ENCODE data around the gene DENND6A.
"Not testable (repeated sequence)": the region's sequence is repeated elsewhere in the genome, so short reads cannot be mapped to it uniquely, and the experiment has no call there.

The DENND6A gene, protein sequence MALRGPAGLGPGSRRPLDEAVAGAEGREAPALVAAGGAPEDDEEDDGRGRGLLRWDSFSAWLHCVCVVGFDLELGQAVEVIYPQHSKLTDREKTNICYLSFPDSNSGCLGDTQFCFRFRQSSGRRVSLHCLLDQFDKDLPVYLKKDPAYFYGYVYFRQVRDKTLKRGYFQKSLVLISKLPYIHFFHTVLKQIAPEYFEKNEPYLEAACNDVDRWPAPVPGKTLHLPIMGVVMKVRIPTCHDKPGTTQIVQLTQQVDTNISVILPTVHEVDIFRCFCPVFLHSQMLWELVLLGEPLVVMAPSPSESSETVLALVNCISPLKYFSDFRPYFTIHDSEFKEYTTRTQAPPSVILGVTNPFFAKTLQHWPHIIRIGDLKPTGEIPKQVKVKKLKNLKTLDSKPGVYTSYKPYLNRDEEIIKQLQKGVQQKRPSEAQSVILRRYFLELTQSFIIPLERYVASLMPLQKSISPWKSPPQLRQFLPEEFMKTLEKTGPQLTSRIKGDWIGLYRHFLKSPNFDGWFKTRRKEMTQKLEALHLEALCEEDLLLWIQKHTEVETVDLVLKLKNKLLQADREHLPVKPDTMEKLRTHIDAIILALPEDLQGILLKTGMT

DNA sequence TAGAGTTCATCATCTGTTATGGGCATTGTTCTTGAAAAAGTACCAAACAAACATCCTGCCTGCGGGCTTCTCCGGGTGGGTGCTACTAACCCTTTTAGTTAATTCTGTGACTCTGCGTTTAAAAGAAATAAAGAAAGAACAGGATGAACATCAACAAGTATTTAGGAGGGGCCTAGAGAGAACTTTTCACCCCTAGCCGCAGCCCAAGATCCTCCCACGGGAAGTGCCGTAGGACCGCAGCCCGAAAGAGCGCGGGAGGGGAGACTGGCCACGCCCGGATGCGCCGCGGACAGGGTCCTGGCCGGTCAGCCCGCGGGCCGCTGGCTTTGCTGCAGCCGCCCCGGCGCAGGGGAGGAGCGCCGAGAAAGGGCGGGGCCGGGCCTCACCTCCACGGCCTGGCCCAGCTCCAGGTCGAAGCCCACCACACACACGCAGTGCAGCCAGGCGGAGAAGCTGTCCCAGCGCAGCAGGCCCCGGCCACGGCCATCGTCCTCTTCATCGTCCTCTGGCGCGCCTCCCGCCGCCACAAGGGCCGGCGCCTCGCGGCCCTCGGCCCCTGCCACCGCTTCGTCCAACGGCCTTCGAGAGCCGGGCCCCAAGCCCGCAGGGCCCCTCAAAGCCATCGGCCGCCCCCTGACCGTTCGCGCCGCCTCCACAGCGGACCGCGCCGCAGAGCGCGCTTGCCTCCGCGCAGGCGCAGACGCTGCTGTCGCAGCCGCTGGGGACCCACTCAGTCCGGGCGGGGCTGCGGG lies at the start of gene DENND6A:
TSS of gene DENND6A (minus strand) at position 682 of the 752 bp plus-strand sequence. CDS start at position 623, 59 bp downstream.
- peak; percentile 95 for DNase-seq (ENCODE audit: low read depth in 2 of 2)

DNA sequence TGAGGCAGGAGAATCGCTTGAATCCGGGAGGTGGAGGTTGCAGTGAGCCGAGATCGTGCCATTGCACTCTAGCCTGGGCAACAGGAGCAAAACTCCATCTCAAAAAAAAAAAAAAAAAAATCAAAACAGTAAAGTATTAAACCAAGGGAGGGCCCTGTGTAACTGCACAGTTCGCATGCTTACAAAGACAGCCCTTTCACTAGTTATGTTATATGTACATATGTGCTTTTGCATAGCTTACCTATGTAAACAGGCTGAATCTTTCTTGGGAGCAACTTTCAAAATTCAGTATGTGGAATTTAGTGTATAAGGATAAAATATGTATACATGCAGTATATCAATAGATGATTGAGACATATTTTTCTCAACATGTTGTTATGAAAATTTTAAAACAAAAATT lies 47.1 kb upstream of the DENND6A start:
- no peak for DNase-seq (ENCODE audit: low read depth in 2 of 2)

DNA sequence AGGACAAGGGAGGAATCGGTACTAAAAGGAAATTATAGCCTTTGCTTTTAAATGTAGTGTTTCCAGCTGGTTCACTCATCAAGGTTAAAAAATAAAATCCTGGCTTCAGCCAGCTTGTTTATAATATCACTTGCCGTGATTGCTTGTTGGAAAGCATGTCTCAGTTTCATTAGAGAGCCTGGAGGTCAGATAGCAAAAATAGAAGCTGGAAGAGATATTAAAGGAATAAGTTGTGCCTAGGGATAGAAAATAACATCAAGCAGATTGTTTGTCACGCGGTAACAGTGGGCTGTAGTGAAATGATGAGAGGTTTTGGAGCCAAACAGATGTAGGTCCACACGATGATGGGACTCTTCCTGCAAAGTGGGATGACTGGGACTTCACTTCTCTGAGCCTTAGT lies 45.5 kb upstream of the DENND6A start:
- DNase-seq (ENCODE audit: low read depth in 2 of 2), result no peak

DNA sequence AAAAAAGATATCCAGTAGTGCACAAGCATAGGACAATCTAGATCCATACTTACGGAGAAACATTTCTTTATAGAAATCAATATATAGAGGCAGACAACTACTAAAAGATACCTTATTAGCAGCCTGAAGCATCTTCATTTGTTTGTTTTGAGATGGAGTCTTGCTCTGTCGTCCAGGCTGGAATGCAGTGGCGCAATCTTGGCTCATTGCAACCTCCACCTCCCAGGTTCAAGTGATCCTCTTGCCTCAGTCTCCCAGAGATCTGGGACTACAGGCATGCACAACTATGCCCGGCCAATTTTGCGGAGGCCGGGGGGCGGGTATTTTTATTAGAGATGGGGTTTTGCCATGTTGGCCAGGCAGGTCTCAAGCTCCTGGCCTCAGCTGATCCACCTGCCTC lies 45.0 kb upstream of the DENND6A start:
- no peak for DNase-seq (ENCODE audit: low read depth in 2 of 2)

DNA sequence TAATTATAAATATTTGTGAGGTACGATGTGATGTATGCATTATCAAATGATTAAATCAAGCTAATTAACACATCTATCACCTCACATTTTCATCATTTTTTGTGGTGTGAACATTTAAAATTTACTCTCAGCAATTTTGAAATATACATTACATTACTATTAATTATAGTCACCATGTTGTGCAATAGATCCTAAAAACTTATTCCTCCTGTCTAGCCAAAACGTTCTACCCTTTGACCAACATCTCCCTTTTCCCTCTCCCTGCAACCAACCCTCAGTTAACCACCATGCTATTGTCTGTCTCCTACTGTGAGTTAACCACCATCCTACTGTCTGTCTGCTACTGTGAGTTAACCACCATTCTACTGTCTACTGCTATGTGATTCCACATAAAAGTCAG lies 42.5 kb upstream of the DENND6A start:
- DNase-seq (ENCODE audit: low read depth in 2 of 2), result no peak

DNA sequence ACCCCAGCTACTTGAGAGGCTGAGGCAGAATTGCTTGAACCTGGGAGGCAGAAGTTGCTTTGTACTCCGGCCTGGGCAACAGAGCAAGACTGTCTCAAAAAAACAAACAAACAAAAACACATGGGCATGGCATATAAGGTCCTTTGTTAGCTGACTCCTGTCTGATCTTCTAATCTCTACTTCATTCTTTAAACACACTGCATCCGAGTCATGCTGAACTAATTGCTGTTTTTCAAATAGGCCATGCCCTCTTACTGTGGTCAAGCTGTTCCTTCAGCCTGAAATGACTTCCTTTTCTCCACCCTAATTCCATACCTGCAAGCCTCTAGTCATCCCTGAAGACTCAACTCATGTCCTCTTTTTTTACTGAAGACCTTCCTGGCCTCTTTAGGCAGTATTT lies 40.9 kb upstream of the DENND6A start:
- DNase-seq (ENCODE audit: low read depth in 2 of 2), result no peak

DNA sequence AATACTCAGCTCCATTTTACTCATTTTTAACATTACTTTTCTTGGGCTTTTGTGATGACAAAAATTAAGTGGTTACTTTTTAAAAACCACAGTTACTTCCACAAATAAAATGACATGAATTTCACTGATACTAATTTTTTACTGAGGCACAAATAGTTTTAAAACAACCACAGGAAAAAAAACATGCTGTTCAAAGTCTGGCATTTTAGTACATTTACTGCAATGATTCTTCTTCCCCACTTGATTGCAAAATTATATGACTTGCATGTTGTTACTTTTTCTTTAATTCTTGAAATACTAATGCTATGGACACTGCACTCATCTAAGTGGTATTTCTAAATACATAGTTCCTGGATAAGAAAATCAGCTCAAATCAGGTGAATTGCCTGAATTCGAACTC lies 38.4 kb upstream of the DENND6A start:
- no peak for DNase-seq (ENCODE audit: low read depth in 2 of 2)

DNA sequence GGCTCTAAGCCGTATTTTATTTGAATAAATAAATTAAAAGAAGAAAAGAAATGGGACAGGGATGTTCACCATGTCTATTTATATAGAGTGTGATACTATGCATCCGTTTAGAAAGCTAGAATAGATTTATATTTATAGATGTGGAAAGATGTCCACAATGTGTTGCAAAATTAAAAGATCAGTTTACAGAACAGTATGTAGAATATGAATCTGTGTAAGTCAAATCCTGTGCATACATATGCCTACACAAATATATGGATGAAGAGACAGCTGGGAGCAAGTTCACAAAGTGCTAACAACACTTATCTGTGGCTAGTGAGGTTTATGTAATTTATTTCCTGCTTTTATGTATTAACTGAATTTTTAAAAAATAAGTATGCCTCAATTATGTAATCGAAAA lies 37.8 kb upstream of the DENND6A start:
- DNase-seq (ENCODE audit: low read depth in 2 of 2), result no peak

DNA sequence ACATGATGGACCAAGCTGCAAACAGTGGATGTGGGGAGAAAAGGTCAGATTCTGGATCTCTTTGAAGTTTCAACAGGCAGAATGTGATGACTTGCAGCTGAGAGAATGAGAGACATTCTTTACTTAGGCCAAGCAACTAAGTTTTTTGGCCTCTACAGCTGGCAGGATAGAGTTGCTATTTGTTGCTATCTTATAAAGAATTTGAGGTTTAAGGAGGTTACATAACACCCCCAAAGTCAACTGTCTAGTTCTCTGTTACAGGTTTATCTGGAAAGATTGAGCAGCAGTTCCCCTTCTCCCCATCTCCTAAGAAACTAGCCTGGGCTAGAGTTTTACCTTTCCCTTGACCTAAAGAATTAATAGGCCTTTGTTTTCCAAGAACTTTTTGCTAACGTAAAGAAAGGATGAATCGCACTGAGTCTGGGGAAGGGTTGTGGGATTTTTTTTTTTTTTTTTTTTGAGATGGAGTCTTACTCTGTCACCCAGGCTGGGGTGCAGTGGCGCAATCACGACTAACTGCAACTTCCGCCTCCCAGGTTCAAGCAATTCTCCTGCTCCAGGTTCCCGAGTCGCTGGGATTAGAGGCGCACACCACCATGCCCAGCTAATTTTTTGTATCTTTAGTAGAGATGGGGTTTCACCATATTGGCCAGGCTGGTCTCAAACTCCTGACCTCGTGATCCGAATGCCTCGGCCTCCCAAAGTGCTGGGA lies 36.6 kb upstream of the DENND6A start:
- no peak for DNase-seq (ENCODE audit: low read depth in 2 of 2)

DNA sequence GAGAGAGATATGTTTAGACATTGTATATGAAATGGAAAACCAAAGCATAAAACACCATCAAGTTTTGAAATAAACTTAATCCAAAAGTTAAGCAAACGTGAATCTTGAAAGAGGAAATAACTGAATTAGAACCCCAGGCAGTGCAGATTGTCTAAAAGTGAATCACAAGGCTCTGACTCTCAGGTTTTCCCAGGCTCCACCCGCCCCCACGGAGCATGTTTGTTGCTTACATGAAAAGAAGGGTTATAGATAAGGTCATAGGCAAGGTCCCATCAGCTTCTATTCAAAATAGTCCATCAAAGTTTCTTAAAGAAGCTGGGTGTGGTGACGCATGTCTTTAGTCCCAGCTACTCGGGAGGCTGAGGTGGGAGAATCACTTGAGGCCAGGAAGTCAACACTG lies 34.2 kb upstream of the DENND6A start:
- DNase-seq (ENCODE audit: low read depth in 2 of 2), result no peak

DNA sequence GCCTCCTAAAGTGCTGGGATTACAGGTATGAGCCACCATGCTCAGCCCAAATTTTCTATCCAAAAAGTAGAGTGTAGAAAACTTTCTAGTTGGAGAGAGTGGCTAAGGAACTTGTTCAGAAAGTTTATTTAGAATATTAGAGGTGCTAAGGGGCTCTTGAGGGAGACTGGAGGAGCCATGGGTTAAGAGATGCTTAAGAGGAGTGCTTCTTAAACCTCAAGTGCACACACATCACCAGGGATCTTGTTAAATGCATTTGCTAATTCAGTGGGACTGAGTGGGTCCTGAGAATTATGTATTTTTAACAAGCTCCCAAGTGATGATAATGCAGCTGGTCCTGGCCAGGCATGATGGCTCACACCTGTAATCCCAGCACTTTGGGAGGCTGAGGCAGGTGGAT lies 33.5 kb upstream of the DENND6A start:
- DNase-seq (ENCODE audit: low read depth in 2 of 2), result no peak

DNA sequence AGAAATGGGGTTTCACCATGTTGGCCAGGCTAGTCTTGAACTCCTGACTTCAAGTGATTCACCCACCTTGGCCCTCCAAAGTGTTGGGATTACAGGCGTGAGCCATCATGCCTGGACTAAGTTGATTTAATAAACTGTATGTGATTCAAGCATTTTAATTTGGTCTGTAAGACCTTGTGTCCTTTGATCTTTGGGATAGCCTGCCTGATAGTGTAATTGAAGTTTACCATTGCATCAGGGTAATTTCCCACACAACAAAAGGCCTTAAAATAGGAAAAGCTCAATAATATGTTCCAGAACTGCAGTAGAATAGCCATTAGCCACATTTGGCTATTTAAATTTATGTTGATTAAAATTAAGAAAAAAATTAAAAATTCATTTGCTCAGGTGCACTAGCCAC lies 25.2 kb upstream of the DENND6A start:
- no peak for DNase-seq (ENCODE audit: low read depth in 2 of 2)

DNA sequence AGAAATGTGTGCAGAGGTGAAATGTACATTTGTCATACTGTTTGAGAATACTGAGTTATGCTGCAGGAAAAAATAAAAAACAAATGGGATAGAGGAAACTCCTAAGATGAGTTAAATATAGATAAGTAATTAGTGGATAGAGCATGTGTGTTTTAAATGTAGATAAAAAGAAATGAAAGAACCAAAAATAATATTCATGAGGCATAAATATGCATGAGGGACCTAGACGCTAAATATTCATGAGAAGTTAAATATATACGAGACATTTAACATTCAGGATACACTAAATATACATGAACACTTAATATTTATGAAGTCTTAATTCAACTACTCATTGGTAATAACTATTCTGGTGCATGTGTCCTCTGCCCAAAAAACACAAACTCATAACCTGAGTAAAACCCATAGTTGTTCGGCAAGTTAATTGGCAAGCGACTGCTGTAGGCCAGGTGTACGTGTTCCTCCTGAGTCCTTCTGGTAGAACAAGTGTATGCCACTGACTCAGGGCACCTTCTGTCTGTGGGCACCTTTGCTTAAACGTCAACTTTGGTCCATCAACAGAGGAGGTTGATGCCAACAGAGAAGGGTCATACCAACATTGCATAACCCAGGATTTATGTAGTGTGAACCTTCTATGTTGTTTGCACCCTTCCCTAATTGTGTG lies 24.5 kb upstream of the DENND6A start:
- no peak for DNase-seq (ENCODE audit: low read depth in 2 of 2)

DNA sequence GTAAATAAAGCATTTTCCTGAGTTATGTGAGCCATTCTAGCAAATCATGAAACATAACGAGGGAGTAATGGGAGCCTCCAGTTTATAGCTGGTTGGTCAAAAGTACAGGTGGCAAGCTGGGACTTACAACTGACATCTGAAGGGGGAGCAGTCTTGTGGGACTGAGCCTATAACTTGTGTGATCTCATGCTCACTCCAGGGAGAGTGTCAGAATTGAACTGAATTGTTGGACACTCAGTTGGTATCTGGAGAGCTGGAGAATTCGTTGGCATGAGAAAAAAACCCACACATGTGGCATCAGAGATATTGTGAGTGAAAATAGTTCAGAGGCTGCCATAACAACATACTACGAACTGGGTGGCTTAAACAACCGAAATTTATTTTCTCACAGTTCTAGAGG lies 22.8 kb upstream of the DENND6A start:
- DNase-seq (ENCODE audit: low read depth in 2 of 2), result no peak

DNA sequence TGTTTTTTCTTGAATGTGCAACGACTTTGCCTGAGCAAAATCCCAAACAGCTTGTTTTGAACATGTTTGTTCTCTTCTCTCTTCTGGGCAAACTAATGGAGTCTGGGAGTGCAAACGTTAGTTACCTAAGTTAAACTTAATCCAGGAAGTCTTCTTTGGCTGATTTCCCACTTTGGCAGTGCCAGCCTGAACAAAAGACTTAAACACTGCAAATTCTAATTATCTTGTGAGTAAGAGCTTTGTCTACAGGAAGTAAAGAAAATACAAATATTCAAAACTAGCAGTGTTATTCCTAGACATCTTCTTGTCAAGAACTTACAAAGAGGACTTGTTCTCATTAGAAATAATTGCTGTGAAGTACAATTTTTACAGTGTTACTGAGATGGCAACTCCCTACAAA lies 16.7 kb upstream of the DENND6A start:
- DNase-seq (ENCODE audit: low read depth in 2 of 2), result no peak

DNA sequence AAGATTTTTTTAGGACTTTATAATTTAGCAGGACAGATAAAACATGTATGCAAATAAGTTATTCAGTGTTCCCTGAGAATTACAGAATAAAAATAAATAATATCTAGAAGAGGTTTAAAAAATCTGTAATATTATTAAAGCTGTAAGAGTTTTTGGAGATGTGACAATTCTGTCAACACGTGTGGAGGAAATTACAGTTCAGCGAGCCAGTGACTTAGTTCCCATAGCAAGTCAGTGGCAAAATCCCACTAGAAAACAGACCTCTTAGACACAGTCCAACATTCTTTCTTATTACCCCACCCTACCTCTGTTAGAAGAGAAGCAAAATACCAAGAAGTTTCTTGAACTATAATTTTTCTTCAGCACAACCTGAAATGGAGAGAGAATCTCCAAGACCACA lies 16.2 kb upstream of the DENND6A start:
- DNase-seq (ENCODE audit: low read depth in 2 of 2), result no peak

DNA sequence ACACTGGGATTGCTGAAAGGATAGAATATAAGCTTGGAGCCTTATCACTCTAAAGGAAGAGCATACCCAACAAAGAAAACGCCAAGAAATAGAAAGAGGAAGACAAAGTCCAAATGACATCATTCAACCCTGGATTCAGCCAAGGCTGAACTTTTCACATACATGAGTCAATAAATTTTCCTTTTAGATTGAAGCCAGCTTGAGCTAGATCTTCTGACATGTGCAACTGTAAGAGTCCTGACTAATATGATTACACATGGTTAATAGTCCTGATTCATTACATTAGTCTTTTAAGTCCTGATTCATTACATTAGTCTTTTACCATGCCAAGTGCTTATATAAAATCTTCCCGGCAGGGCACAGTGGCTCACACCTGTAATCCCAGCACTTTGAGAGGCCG lies 13.6 kb upstream of the DENND6A start:
- no peak for DNase-seq (ENCODE audit: low read depth in 2 of 2)

DNA sequence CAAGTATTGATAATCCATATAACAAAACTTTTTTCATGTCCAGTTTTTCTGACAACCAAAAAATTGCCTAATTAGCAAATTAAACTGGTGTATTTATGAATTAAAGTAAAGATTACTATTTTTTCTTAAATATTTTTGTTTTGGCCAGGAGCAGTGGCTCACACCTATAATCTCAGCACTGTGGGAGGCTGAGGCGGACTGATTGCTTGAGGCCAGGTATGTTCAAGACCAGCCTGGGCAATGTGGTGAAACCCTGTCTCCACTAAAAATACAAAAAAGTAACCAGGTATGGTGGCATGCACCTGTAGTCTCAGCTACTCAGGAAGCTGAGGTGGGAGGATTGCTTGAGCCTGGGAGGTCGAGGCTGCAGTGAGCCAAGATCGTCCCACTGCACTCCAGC lies 12.5 kb upstream of the DENND6A start:
- DNase-seq (ENCODE audit: low read depth in 2 of 2), result not testable (repeated sequence)

DNA sequence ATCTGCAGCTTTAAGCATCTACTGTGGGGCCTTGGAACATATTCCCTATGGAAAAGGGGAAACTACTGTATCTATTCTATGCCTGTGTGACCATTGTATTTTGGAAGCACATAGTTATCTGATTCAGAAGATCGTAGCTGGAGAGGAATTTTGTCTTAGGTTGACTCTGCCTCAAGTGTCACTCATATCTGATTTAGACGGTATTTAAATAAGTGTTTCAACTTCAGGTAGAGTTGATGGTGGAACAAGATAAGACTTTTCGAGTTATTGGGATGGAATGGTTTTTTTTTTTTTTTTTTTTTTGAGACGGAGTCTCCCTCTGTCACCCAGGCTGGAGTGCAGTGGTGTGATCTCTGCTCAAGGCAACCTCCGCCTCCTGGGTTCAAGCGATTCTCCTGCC lies 8.9 kb upstream of the DENND6A start:
- no peak for DNase-seq (ENCODE audit: low read depth in 2 of 2)

DNA sequence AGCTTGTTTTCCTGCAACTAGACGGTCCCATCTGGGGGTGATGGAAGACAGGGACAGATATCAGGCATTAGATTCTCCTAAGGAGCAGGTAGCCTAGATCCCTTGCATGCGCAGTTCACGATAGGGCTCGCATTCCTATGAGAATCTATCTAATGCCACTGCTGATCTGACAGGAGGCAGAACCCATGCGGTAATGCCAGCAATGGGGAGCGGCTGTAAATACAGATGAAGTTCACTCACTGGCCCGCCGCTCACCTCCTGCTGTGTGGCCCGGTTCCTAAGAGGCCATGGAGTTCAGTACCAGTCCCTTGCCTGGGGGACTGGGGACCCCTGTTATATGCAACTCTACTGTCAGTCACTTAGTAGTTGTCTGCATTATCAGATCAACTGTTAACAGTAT lies 7.9 kb upstream of the DENND6A start:
- no peak for DNase-seq (ENCODE audit: low read depth in 2 of 2)

DNA sequence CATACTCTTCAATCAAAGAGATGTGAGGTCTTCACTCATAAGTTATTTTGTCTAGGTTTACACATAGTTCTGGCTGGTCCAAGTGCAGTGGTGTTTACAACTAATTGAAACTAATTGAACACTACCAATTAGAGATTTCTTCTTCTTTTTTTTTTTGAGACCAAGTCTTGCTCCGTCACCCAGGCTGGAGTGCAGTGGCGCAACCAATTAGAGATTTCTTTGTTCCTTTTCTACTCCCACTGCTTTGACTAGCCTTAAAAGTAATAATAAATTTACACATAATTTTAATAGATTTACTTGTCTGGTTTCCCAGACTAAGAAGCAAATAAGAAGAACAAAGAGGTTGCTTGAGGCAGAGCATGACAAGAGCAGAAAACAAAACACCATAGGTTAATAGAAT lies 6.7 kb upstream of the DENND6A start:
- no peak for DNase-seq (ENCODE audit: low read depth in 2 of 2)
